Activated CD8-positive, alpha-beta memory T cell treated with anti-CD3 and anti-CD28 coated beads for 4 hours (primary cell): ENCODE data around the gene TENM3.

Experiments
- DNase-seq, 2 donors: peaks; one replicate each; pipeline ENCODE4 v3.0.0-alpha.2; 2020; ENCODE audit warnings: low read depth in 2 of 2

Gene TENM3

DNA sequence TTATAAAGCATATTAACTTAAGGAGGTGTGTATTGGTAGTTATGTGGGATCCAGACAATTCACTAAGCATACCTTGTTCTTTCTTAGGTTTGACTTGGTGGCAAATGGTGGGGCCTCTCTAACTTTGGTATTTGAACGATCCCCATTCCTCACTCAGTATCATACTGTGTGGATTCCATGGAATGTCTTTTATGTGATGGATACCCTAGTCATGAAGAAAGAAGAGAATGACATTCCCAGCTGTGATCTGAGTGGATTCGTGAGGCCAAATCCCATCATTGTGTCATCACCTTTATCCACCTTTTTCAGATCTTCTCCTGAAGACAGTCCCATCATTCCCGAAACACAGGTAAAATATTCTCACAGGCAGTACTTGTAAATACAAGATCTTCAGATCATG lies 487.6 kb downstream of the TENM3 start:
- no peak for DNase-seq

DNA sequence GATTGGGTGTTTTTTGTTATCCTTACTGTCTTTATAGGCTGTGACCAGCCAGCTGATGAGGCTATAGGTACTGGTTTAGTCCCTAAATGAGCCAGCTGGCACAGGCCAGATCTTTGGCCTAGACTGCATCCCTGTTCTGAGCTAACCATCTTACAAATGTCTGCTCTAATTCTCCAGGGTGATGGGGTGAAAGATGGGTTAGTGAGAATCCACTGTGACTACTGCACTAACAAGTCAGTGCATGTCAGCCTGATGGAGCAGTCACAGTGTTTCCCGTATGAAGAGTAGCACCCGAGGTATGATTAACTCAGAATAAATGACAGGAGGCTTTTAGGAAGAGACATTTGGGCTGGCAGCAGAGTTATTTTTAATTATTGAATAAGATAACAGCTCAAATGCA lies 493.0 kb downstream of the TENM3 start:
- no peak for DNase-seq

DNA sequence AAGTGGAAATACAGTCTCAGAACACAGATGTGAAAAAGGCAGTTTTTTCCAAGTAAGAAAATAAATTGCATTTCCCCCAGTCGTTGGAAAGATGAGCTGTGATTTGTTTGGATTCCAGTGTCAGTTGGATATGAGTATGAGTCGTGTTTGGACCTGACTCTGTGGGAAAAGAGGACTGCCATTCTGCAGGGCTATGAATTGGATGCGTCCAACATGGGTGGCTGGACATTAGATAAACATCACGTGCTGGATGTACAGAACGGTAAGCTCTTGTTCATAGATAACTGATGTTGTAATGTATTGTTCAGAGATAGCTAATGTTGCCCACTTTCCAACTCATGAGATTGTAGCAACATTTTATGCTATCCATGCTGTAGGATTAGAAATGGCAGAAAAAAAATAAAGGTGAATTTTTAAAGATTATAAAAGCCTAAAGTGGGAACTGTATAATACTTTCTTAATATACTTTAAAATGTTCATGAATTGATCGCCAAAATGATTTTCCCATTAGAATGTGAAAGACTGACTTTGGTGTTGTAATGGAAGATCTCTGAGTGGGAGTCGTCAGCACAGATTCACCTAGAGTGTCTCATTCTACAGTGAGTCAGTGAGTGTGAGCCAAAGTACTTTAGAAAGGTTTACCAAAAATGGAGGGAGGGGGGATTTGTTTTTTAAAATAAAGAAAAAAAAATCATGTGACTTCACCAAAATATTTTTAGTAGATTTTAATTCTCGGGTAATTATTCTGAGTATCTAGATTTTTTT lies 495.3 kb downstream of the TENM3 start:
- DNase-seq: no peak

DNA sequence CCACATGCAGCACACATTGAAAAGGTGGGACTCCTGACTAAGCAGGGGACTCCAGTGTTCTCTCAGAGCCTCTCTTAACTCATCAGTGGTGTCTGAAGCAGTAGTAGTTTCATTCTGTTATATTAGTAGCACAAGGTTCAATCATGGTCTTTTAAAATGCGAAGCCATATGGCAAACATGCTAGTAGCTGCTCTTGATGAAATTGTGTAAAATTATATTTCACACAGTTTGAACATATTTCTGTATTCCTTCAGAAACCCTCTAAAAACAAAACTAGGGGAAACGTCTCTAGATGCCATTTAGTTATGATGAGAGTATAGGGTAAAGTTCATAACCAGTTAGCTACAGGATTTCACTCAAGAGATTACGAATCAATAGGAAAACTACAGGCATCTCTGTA lies 497.1 kb downstream of the TENM3 start:
- no peak for DNase-seq

DNA sequence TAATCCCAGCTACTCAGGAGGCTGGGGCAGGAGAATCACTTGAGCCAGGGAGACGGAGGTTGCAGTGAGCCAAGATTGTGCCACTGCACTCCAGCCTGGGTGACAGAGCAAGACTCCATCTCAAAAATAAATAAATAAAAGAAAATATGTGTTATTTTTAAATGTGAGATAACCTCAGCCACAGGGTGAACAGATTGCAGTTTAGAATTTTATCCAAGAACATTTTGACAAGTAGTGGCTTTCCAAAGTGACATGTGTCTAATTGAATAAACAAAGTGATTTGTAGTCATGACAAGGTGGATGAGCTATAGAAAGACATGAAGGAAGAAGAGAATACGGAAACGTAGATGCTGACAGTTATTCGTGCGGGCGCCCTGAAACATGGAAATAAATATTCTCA lies 497.9 kb downstream of the TENM3 start:
- no peak for DNase-seq

DNA sequence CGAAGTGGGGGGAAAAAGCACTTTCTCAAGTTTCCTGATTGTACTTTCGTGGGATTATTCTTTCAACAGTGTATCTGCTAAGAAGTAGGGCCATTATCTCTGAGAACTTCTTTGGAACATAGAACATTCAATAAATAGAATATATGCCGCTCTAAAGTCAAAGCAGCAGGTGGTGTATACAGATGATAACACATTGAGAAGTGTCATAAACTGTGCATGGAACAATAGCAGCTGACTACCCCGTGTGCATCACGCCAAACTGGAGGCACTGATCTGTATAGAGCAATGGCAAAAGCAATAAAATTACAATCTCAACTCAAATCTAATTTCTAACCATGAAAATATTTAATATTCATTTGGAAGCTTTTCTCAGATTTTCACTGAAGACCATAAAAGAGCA lies 498.7 kb downstream of the TENM3 start:
- no peak for DNase-seq

DNA sequence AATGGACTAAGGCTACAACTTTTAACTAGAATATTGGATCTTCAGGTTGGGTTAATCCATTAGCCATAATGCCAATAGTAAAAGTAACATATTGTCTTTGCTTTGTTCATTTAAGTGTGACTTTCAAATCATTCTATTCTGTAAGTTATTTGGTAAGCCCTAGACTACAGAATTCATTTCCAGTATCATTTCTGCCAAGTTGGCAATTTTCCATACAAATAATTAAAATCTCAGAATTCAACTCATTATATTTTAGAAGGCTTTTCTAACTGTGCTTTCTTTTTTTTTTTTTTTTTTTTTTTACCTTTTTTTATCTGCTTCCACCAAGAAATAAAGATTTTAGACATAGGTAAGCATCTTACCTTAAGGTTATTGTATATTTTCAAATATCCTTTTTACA lies 500.6 kb downstream of the TENM3 start:
- no peak for DNase-seq

DNA sequence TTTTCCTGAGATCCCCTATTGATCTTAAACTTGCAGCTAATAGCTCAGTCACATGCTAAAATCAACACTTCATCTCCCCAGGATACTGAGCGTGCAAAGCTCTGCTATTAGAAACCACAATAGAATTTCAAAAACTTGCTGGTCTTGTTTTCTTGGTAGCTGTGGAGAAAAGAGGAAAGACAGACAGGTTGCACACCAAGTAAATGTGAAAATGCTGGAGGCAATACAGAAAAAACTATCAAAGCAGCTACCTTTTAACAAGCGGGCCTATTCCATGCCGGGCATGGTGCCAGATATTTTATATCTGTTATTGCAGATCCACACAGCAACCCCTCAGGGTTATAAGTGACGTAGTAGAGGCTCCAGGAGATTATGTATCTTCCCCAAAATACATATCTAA lies 502.0 kb downstream of the TENM3 start:
- DNase-seq: no peak

DNA sequence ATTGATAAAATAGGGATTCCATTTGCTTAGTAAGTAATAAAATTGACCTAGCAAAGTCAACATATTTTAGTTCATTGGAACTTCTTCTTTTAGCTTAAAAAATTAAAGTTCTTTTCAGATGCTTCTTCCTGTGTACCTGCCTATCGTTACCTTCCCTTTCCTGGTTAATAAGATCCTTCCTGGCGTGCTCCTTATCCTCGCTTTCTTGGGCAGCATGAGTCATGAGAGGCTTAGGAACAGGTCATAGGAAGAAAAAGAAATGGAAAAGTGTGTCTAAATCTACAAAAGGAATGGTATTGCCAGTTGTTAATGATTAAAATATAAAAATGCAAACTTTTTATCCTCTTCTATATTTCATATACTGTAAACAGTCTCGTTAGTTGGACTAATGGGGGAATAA lies 503.7 kb downstream of the TENM3 start:
- DNase-seq: no peak

DNA sequence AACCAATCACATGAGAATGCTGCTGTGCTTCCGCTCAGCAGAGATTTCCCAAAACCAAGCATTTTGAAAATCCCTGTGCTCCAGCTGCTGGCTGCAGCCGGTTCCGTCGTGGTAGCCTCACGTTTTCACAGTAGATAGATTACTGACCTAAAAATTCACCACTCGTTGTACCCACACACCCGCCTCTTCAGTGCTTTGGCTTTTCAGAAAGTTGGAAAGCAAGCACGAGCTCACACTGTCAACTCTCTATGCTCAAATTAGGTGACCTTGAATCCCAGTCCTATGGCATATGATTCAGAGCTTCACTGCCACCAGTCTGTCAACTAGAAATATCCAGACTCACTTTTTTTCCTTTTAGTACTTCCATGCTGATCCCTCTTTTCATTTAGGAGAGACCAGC lies 505.1 kb downstream of the TENM3 start:
- DNase-seq: no peak

DNA sequence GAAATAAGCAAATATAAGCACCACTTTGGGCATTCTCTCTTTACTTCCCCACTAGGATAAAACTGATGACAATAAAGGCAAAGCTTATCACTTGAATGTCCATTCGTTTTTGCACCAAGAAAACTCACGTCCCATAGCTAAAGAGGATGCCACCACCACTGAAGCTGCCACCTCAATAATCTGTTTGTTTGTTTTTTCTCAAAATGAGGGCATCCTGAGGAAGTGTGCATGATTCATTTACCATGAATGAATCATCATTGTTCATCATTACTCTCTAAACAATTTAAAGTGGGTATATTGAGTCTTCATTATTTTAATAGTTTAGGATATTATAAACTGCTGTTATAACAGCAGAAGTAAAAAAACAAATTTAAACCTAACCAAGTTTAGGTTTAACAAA lies 505.7 kb downstream of the TENM3 start:
- no peak for DNase-seq

DNA sequence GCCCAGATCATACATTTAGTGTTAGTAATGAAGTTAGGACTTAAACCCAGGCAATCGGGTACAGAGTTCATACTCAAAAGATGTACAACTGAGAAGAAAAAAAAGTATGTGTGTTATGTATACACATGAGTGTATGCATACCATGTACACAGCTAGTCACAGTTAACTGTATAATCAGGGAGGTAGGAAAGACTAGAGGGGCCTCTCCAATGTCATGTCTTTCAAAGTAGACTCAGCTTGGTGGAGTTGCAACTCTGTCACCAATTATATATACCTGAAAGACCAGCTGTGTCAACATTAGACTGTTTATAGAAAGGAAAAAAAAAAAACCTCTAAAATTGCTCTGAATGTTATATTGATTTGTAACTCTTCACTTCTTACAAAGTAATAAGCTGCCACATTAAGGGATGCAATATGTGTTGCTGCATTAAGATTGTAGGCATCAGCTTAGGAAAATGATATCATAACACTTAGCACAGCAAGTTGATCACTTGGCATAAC lies 506.5 kb downstream of the TENM3 start:
- DNase-seq: no peak

DNA sequence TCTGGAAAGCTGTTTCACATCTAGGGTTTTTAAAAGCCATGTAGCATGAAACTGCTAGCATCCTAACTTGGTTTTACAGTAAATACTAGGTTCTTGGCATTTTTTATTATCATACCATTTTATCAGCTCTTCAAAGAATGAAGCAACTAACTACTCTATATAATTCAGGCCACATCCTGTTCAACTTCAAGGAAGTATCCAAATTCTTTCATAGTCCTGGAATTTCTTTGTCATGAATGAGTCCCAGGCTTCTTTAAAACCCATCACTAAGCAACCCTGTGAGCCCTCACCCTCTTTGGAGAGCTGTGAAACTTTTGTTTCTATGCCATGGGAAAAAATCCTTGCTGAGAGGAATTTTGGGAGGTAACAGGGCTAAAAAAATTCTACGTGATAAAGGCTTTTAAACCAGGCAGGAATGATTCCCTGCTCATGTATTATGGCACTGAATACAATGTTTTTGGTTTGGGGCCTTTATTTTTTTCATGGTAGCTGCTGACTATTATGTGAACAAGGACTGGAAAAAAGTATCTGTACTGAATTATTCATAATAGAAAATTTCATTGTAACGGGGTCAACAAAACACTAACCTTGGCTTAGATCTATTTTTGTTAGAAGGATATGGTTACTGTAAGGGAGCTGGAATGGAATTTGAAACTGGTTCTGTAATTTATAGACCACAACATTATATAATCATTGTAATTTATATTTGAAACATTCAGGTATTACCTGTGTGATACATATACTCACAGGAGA lies 509.1 kb downstream of the TENM3 start:
- no peak for DNase-seq

DNA sequence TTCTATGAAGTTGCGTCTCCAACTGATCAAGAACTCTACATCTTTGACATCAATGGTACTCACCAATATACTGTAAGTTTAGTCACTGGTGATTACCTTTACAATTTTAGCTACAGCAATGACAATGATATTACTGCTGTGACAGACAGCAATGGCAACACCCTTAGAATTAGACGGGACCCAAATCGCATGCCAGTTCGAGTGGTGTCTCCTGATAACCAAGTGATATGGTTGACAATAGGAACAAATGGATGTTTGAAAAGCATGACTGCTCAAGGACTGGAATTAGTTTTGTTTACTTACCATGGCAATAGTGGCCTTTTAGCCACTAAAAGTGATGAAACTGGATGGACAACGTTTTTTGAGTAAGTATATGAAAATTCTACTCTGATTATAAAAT lies 511.7 kb downstream of the TENM3 start:
- DNase-seq: no peak

DNA sequence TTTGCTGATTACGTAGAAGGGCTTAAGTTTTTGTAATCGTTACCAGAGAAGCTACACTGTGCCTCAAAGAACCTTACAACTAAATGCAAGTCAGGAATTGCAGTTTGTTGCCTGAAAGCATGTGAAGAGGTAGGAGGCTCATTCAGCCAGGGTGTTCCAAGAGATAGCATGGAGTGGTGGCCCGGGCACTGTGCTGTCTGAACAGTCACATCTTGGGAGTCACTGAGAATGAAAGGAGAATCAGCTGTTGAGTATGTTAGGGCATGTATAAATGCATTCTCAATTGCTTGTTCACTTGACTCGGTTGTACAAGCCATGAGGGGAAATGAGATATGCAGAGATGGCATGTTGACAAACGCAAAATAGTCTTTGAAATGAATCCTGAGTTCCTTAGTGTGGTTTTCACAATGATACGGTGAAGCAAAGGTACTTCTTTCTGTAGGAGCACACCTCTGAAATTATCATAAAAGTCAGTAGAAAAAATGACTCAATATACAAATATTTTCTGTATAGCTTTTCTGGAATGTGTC lies 513.0 kb downstream of the TENM3 start:
- DNase-seq: no peak

DNA sequence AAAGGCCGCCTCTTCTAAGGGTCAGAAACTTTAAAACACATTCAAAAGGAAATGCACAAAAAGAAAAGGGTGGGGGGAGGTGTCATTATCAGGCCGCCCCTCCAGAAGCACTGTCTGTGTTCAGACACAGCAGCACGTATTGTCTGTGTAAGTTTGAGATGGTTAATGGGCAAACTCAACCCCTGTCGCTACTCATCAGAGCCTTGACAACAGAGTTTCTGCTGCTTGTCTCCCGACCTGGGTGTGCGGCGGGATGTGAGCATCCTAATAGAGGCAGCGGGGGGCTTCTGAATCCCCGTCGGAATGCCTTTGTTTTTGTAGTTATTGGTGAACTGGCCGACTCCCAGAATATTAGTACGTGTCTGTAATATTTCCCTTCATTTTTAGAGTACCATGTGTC lies 515.1 kb downstream of the TENM3 start:
- DNase-seq: no peak

DNA sequence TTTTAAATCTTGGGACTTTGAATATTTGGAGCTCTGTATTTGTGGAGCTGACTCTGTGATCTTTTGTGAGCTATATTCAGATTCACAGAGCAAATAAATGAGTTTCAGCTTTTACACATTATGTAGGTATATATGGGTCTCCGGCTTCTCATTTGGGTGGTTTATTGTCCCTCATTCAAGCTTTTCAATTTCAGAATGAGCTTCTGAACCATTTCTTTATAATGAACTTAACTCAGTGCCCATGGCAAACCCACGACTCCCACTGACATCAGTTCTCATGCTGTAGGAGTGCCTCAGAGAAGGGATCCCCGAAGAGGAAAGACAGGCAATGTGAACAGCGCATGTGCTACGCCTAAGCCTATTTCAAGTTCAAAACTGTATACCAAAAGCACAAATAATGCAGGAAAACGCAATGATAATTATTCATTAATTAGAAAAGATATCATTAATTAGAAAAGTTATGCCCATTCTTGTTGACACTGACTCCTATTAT lies 517.4 kb downstream of the TENM3 start:
- no peak for DNase-seq

DNA sequence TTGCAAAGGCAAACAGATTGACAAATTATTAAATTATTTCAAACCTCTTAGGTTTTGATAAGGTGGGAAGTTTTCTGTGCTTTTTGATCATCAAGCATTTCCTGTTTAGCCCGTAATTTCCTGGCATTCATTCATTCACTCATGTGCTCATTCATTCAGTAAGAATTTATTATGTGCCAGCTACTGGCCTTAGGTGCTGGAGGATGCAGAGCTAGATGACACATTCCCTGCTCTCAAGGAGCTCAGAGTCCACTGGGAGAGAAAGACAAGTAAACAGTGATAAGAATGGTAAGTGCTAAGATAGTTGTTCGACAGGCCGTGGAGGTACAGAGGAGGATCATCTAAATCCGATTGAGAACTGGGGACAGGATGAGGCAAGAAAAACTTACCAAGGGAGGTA lies 520.9 kb downstream of the TENM3 start:
- DNase-seq: no peak

DNA sequence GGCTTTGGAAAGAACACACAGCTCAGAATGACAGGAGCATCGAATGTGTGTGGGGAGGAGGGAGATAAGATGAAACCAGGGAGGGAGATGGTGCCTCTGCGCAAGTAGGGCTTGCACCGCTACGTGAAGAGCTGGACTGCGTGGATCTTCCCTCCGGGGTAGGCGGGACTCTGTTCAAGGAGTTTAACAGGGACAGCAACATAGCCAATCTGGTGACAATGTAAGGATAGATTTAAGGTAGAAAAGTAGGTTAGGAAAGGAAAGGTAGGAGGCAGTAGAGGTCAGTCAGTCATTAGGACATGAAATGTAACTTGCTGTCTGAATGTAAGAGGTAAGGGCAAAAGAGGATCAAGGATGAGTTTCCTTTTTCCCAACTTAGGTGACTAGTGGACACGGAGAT lies 521.4 kb downstream of the TENM3 start:
- no peak for DNase-seq

DNA sequence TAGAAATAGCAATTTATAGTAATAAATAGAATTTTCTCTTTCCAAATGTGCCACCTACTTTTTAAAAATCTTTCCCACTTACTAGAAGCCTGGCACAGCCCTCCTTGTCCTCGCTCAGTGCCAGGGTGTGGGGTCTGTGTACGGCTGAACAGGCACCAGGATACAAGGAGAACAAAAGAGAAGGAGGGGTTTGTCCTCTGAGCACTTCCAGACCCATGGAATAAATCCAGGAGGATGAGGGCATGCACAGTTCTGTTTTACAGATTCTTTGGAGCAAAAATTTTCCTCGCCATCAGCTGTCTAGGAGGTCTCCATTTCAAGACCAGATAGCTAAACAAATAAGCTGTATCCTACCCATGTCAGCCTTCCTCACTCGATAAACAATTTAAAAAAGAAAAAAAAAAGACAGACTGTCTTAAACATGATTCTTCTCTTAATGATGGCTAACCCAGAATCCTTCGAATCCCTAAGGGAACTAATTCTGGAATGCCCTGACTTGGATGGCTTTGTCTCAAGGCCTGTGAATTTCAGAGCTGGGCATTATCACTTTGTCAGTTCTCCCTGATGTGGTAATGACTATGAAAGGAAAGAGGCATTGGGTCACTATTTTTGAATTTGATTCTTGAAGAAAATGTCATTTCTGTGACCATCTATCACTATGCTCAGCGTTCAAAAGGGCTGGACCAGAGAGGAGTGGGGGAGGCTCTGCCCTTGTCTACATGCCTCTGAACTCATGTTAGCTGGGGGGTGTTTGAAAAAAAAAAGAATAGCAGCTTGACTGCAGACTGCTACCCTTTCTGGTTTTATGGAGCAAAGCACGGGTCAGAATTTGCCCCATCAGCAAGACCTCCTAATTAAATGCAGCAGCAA lies 523.0 kb downstream of the TENM3 start:
- no peak for DNase-seq

DNA sequence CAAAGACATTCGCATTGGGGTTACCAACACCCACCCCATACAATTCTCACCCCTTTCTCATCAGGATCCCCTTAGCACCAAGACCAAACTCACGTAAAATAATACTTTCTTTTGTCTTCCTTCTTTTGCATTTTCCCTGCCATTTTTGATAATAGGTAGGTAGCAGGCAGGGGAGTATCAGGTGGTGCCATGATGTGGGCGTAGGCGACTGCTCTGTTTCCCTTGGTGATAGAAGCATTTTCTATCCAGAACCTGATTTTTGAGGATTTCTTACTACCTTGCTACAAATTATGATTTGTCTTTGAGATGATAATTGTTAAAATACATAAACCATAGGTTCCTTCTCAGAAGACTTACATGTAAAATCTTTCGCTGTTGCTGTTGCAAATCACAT lies 523.7 kb downstream of the TENM3 start:
- no peak for DNase-seq

DNA sequence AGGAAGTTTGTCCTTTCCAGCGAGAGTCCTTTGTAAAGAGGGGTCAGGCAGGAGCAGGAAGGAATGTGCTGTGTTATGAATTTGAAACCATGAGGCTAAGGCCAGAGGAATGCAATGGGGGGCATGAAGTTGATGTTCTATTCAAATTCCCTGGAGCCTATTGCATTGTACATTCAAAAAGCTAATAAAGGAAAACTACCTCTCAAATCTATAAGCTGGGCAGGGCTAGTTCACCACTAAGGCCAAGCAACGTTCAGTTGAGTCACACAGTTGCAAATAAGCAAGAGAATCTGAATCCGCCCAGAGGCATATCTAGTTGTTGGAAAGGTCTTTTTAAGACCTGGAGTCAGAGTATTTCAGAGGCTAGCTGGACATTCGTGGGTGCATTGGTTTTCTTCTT lies 525.6 kb downstream of the TENM3 start:
- DNase-seq: no peak
